Activated CD4-positive, alpha-beta T cell treated with anti-CD3 and anti-CD28 coated beads, Interleukin-2, Interleukin-6, amounts not matched to agents 100 ng/mL and 50 ng/mL, durations not matched to agents 16 hours and 8 hours (primary cell): ENCODE measurements around the gene FAM20C.
"Not testable (repeated sequence)": the region's sequence is repeated elsewhere in the genome, so short reads cannot be mapped to it uniquely, and the experiment has no call there.

Experiments
- DNase-seq: peaks from one replicate; pipeline ENCODE4 v3.0.0-alpha.2; 2020

Gene FAM20C

DNA sequence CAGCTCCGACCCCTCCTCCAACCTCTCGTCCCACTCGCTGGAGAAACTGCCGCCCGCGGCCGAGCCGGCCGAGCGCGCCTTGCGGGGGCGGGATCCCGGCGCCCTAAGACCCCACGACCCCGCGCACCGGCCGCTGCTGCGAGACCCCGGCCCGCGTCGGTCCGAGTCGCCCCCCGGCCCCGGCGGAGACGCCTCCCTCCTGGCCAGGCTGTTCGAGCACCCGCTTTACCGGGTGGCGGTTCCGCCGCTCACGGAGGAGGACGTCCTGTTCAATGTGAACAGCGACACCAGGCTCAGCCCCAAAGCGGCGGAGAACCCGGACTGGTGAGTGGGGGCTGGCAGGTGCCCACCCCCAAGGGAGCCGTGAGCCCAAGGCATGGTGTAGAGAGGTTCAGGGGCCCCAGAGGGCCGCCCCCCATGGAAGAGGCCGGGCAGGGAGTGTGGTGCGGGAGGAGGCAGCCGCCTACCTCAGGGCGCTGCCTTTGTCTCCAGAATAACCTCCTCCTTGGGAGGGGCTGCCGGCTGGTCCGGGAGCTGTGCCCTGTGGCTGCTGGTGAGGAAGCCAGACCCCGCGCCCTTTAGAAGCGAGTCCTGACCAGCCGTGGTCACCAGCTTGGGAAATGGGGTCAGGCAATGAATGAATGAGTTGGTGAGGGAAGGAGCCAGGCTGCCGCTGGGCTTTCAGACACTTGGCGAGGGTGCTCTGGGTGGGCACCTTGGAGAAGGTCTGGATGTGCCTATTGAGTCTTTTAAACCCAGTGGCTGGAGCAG lies 1.3 kb downstream of the FAM20C start:
- DNase-seq = no peak

DNA sequence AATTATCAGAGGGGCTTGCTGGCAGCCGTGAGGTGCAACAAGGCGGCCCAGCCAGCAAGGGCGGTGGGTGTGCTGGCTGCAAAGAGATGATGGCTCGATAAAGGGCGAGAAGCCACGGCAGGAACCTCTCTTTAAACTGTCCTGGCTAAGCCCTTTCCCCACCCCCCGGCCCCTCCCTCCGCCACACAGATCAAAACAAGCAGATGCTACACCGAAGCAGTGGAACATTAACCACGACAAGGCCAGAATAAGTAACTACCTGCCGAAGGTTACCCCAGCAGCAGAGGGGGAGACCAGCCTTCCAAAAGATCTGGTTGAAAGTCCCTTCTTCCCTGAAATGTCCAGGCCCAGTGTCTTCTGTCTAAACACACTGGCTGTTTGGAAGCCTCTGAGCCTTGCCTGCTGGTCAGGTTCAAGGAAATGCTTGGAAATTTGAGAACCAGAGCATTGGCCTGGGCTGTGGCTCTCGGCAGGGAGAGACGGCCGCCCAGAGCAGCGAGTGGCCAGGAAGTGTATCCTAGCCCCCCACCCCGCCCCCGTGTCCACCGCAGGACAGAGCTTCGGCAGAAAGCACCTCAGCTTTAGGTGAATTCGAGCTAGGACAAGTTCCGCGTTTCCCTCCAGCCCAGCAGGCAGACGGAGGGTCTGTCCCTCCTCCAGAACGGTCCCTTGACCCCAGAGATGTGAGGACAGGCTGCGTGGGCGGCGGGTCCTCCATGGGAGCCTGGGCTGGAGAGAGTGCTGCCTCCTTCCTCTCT lies 2.1 kb downstream of the FAM20C start:
- no peak for DNase-seq

DNA sequence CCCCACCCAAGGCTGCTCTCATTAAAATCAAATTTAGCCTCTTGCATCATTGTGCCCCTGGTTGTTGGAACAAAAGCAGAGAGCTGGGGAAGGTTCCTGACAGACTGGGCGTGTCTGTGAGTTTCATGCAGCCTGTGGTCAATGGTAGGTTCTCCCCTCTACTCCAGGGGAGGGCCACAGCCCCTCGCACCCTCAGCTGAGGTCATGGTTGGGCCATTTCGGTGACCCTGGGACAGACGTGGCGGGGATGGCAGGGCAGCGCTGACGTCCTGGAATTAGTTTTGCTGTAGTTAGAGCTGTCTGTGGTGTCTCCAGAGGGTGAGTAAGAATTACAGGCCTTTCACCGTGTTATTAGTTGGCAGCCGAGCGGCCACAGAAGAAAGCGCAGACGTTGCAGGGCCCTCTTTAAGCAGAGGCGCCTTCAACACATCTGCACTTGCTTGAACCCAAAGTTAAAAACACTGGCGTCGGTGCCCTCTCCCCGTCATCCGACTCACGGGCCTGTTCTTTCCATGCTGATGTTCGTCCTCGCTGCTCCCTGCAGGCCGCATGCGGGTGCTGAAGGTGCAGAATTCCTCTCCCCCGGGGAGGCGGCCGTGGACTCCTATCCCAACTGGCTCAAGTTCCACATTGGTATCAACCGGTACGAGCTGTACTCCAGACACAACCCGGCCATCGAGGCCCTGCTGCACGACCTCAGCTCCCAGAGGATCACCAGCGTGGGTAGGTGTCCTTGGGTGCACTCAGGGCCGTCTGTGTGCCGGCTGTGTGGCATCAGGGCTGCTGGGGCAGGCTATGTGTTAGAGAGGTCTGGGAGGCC lies 2.8 kb downstream of the FAM20C start:
- no peak for DNase-seq

DNA sequence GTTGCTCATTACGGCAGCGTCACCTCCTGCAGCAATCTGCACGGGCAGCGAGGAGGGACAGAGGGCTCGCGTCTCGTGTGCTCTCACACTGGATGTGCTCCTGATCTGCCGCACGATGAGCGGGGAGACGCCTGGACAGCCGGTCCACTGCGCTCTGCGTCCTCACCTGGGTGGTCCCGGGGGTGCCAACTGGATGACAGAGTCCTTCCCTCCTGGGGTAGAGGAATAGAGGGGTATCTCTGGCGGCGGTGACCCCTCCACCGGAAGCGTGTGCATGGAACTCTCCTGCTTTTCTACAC lies 3.4 kb downstream of the FAM20C start:
- DNase-seq = no peak

DNA sequence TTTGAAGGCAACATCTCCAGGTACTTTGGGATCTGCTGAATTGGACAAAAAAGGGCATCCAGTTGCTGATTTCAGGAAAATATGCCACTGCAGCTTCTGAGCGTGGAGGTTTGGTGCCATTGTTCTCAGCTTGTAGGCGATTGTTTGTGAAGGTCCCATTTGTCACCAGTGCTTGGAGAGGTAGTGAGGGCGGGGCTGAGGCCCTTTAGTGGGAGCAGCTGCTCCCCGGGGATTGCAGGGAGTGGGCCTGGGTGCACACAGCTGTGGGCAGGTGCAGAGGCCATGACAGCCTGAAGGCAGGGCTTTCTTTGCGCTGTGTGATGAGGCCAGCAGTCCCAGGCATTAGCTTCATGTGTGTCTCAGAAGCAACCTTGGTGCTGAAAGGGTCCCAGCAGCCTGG lies 3.9 kb downstream of the FAM20C start:
- DNase-seq = no peak

DNA sequence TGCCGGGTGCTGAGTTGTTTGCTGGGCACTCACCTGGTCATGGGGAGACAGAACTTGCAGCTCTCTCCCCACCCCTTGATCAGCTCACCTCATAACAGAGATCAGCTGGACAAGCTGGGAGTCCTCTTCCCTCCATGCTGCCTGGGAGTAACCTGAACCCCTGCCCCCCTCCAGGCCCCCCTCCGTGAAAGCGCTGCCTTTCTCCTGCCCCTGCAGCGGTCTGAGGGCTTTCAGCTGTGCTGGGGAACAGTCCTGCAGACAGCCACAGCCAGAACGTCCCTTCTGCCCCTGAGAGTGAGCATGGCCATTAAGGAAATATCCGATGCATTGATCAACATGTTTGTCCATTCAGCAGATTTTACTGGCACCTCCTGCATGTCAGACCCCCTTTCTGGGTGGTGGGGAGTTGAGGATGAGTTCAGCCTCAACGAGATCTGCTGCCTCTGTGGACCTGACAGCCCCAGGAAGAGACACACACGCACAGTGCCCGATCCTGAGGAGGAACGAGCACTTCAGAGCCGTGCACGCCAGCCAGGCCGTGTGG lies 4.5 kb downstream of the FAM20C start:
- DNase-seq = no peak

DNA sequence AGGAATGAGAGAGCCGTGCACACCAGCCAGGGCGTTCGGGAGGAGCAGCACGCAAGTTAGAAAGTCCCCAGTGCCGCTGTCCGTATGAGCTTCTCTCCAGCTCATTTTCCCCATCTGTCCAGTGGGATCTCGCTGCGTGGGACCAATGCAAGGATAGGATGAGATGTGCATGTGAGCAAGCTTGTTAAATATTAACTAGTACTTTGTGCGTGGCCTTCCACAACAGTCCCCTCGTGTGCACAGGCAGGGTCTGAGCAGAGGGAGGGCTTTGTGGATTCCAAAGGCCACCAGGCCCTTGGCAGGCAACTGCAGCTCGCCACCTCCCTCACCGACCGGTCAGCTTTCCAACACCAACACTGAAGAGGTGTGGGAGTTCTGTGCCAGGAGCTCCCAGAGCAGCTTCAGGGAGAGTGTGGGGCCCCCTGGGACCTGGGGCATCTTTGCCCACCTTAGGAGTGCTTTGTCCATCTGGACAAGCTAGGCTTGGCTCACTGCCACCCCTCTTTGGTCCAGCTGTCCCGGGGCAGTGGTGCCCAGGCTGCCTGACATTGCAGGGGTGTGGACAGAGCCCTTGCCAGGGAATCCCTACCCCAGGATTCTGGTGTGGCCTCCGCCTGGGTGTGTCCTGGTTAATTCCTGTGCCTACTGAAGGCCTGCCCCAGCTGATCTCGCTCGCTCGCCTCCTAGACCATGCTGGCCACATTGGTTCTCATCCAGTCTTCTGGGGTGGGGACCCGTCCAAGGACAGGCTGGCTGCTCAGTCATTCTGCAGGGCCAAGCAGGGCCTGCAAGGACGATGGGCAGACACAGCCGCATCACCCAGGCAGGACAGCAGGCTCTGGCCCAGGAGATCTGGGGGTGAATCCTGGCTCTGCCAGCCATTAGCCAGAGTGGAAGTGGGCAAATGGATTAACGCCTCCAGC lies 5.3 kb downstream of the FAM20C start:
- DNase-seq = no peak

DNA sequence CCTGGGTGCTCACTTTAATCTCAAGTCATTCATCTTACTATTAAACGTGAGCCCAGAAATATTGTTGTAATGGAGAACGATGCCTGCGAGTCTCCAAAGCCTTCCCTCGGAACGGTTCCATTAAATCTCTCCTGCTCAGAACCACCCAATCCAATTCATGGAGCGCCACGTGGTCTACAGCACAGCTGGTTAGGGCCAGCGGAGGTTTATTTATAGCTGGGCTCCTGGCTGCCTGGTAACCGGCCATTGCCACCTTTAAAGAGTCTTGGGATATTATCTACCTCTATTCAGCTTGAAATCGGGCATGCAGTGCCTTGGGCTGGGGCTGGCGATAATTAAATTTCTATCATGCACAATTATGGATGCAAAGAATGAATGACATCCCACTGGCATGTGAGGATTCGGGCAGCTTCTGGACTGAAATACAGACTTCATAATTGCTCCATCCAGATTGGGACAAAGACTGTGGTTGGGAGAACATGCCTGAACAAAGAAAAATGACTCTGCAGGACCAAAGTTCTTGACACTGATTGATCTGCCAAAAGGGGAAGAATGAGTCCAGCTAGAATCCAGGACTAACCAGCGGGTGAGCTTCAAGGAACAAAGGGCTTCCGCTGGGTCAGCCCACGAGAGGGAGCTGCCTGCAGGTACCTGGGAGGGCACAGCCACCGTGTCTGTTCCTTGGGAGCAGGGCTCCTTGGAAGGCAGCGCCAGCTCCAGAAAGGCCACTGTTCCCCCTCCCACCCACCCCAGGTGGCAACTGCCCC lies 7.3 kb downstream of the FAM20C start:
- no peak for DNase-seq

DNA sequence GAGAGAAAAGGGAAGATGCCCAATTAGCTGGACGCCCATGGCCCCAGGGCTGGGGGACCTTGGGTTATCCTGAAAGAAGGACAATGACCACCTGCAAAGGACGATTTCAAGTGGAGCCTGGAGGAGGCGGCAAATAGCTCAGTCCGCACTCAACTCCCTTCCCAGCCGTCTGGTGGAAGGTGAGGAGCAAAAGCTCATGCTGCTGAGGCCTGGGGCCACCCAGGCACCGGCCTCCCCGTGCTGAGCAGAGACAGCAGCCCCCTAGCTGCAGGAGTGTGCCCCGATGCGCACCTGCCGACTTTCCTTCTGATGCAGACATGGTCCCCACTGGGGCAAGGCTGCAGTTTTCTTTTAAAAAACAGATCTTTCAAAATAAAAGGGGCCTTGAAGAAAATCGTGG lies 7.9 kb downstream of the FAM20C start:
- DNase-seq = no peak

DNA sequence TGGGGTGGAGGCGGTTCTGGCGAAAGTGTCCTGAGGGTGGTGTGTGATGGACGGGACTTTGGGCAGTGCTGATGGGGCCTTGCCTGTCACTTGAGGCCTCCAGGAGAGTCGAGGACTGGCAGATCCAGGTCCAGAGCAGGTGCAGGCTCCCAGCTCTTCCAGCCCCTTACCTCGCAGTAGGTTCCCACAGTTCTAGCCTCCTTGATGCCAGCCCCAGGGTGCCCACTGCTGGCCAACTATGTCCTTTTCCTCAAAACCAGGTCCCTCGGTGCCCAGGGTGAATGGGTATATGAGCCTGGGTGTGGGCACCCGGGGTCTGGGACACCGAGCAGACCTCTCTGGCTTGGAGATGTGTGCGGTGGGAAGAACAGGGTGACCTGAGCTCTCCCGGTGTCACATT lies 8.3 kb downstream of the FAM20C start:
- no peak for DNase-seq

DNA sequence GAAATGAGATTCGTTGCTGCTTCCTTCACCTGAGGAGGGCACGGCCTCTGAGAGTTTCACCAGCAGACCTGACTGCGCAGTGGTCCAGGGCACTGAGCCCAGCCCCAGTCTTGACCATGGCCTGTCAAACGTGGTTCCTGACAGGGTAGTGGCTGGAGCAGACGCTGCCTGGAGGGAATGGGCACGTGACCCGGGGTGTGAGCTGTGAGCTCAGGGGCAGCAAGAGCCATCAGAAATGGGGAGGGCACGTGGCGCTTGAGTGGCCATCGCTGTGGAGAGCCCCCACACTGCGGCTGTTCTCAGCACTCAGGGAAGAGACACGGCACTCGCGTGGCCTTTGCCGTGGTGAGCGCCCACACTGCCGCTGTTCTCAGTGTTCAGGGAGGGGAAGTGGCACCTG lies 12.0 kb downstream of the FAM20C start:
- DNase-seq = no peak

DNA sequence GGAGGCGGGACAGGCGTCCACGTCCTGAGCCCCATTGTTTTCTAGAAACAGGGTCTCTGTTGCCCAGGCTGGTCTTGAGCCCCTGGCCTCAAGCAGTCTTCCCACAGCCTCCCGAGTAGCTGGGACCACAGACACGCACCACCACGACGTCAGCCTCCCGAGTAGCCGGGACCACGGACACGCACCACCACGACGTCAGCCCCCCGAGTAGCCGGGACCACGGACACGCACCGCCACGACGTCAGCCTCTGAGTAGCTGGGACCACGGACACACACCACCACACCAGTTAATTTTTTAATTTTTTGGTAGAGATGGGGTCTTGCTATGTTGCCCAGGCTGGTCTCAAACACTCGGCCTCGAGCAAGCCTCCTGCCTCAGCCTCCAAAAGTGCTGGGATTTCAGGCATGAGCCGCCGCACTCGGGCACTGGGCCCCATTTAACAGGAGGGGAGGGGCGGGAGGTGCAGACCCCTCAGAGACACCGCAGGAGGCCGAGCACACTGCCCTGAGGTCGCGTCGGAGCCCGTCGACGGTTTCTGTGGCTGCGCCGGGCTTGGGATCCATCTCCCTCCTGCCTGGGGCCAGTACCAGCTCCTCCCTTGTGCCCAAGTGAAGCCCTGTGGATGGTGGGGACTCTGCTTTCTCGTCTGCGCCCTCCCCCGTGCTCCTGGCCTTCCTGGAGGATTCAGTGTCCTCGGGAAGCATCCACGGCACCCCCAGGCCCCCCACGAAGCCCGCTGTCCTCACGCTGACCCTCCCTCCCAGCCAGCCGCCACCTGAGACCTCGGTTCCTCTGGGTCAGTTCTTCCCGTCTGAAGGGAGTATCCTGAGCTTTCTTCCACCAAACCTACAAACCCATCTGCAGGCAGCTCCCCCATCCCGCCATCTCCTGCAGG lies 13.0 kb downstream of the FAM20C start:
- no peak for DNase-seq

DNA sequence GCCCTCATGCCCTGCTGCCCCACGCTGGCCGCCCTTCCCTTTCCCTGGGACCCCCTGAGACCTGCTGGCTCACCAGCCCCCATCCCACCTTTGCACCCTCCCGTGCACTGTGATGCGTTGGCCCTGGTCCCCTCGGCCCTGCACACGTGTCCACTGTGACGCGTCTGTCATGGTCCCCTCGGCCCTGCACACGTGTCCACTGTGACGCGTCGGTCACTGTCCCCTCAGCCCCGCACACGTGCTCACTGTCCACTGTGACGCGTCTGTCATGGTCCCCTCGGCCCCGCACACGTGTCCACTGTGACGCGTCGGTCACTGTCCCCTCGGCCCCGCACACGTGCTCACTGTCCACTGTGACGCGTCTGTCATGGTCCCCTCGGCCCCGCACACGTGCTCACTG lies 14.0 kb downstream of the FAM20C start:
- not testable (repeated sequence) for DNase-seq

DNA sequence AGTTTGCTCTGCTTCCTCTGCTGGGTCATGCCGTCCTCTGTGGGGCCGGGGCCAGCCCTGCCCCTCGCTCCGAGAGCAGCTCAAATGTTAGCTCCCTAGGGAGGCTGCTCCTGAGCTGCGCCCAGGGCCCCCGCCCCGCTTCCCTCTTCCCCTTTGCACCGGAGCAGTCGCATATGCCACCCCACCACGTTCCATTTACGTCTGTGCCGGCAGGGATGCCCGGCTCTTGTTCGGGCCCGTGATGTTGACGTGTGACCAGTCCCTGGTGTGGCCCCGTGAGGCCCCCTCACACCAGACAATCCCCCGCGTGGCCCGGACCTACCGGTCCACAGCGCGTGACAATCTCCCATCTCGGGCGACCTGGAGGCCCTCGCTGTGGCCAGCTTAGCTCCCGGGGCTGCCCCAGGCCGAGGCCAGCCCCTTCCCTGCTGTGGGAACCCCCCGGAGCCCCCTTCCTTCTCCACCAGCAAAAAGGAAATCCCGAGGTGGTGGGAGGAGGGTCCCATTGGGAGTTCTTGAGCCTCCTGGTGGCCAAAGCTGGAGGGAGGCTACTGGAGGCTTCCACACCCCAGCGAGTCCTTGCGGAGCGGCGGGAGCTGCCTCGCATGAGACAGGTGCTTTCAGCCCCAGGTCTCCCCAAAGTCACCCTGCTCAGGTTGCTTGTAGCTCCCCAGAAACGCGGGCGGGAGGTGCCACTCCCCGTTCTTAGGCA lies 15.2 kb downstream of the FAM20C start:
- DNase-seq = no peak

DNA sequence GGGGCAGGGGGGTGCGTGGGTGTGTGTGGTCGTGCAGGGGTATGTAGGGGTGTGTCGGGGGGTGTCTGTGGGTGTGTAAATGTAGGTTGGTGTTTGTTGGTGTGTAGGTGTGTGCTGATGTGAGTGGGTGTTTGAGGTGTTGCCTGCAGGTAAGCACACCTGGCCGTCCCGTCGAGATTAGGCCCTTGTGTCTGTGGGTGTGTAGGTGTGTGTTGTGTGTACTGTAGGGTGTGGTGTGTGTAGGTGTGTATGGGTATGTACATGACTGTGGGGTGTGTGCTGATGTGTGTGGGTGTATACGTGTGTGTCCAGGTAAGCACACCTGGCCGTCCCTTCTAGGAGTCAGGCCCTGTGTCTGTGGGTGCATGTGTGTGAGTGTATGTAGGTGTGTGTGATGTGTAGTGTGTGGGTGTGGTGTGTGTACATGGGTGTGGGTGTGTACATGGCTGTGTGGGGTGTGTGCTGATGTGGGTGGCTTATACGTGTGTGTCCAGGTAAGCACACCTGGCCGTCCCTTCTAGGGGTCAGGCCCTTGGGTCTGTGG lies 15.8 kb downstream of the FAM20C start:
- DNase-seq = no peak

DNA sequence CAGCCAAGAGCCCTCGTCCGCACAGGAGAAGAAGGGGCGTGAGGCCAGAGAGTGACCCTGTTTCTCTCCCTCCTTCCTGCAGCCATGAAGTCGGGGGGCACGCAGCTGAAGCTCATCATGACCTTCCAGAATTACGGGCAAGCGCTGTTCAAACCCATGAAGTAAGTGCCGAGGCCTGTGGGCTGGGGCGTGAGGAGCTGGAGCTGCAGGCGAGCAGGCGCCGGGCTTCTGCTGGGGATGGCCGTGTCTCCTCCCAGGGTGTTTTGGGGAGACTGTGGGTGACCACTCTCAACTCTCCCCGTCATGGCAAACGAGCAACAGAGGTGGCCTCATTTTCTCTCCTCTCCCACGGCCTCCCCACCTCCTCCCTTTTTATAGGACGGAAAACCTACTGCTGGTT lies 16.4 kb downstream of the FAM20C start:
- DNase-seq = no peak

DNA sequence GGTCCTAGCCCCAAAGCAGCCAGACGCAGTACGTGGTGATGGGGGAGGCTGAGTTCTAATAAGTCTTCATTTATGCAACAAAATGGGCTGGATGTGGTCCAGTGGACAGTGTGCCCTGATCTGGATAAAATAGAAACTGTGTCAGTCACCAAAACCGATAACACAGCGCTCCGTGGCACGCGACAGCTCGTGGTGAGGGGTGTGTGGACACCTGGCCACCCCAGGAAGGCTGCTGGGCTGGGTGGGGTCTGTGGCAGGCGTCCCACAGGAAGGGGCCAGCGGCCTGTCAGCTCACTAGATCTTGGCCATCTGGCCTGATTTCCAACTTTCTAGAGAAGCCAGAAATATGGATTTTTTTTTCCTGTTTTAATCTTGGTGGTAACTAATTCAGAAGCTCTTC lies 17.0 kb downstream of the FAM20C start:
- no peak for DNase-seq

DNA sequence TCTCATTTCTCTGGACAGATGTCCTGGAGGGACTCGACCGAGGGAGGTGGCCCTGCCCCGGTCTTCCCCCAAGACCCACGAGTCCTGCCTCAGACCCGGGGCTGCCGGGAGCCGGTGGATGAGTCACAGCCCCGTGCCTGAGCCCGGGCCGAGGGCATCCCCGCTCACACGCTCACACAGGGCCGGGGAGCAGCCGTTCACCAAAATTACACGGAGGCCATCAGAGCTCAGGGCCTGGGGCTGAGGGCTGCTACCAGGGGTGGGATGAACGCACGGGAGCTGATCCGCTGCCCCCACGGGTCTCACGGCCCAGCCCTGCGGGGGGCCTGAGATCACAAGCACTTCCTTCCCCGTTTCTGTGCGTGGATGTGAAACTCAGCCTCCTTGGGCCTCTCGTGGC lies 17.5 kb downstream of the FAM20C start:
- no peak for DNase-seq

DNA sequence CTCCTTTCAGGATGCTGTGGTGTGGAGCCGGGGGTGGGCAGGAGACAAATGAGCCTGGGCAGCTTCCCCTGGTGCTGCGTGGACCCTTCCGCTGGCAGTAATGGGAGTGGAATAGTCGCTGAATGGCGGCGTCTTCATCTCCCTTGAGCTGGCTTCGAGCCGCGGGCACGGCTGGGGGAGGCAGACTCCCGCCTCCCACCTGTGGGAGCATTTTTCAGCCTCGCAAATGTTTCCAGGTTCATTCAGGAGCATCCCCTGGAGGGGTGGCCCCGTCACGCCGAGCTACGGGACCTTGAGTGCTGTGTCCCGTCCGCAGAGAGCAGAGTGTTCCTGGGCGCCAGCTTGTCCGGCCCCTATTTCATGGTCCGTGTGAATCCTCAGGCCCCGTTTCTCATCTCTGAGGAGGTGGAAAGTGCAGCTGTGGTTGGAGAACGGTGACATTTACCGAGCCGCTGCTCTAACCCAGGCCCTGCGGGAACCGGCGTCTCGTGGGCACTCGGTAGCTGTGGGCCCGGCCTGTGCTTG lies 18.1 kb downstream of the FAM20C start:
- DNase-seq = no peak
